ENCODE results near the gene FAM24B.
"Not testable (repeated sequence)": the region's sequence is repeated elsewhere in the genome, so short reads cannot be mapped to it uniquely, and the experiment has no call there.

The FAM24B gene

DNA sequence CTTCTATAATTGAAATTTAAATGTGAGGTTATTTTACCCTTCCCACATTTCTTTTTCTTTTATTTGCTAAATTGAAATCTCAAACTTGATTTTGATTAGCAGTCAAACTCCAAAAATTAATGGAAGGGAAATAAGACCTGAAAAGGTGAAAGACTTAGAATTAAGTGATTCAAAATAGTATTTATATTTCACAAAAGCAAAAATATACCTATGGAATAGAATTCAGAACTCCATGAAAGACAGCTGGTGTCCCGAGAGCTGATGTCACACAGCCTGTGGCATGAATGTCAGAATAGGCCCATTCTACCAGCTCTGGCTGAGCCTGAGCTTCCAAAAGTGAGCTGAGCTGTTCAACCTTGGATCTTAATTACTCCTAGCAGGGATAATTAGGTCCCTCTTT, 30.9 kb upstream of the FAM24B start, which contains the start of gene FAM24A:
Gene FAM24A, plus strand, starts transcription at position 301 of the 400 bp plus-strand sequence. CDS start 1,025 bp downstream, outside the sequence.
- Histone ChIP-seq H3K27me3 (ENCODE audit: control insufficient read depth, low read length) (peaks cover 3% of the 10 kb centered on the region; the same call in 1 of the 2 replicates), H3K9me3 (ENCODE audit: control insufficient read depth, insufficient read depth, low read length) (no peaks in the 10 kb centered on the region), H3K4me3 (ENCODE audit: low read length) (no peak within 1 kb of the TSS), H3F3A (ENCODE audit: control insufficient read depth, insufficient read depth) (no peaks in the 10 kb centered on the region), H3K36me3 (ENCODE audit: control insufficient read depth, low read length) (no peaks in the 10 kb centered on the region), H3K4me1 (ENCODE audit: control insufficient read depth, low read length) (no peaks in the 10 kb centered on the region), H3K9me2 (replicated peaks; ENCODE audit: control insufficient read depth, low read length) (no peaks in the 10 kb centered on the region), H3K79me2 (ENCODE audit: control insufficient read depth, low read length) (no peaks in the 10 kb centered on the region), H4K20me1 (ENCODE audit: control insufficient read depth, insufficient read depth, low read depth, low read length) (no peaks in the 10 kb centered on the region), H3K4me2 (ENCODE audit: low read length) (no peak within 1 kb of the TSS), H3K27ac (ENCODE audit: low read depth, low read length) (no peak within 1 kb of the TSS)
- TF ChIP-seq, protein P1, sequence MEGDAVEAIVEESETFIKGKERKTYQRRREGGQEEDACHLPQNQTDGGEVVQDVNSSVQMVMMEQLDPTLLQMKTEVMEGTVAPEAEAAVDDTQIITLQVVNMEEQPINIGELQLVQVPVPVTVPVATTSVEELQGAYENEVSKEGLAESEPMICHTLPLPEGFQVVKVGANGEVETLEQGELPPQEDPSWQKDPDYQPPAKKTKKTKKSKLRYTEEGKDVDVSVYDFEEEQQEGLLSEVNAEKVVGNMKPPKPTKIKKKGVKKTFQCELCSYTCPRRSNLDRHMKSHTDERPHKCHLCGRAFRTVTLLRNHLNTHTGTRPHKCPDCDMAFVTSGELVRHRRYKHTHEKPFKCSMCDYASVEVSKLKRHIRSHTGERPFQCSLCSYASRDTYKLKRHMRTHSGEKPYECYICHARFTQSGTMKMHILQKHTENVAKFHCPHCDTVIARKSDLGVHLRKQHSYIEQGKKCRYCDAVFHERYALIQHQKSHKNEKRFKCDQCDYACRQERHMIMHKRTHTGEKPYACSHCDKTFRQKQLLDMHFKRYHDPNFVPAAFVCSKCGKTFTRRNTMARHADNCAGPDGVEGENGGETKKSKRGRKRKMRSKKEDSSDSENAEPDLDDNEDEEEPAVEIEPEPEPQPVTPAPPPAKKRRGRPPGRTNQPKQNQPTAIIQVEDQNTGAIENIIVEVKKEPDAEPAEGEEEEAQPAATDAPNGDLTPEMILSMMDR (IDR thresholded peaks at IDR 0.05; ENCODE audit: low read depth, low read length, poor library complexity, severe bottlenecking): no peak
- no peak for TF ChIP-seq EZH2phosphoT487 (IDR thresholded peaks at IDR 0.05; ENCODE audit: borderline replicate concordance, low read length)

DNA sequence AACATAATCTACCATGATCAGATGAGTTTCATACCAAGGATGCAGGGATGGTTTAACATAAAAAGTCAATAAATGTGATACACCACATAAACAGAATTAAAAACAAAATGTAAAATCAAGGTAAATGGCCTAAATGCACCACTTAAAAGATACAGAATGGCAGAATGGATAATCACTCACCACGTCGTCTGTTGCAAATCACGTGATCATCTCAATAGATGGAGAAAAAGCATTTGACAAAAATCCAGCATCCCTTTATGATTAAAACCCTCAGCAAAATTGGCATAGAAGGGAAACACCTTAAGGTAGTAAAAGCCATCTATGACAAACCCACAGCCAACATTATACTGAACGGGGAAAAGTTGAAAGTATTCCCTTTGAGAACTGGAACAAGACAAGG, 24.5 kb upstream of the FAM24B start:
- not testable (repeated sequence) for H3K27me3 ChIP-seq (ENCODE audit: control insufficient read depth, low read length); H3K4me3 ChIP-seq (ENCODE audit: low read length); H3K4me2 ChIP-seq (ENCODE audit: low read length); H4K20me1 ChIP-seq (ENCODE audit: control insufficient read depth, insufficient read depth, low read depth, low read length); H3K27ac ChIP-seq (ENCODE audit: low read depth, low read length); H3K36me3 ChIP-seq (ENCODE audit: control insufficient read depth, low read length); H3K4me1 ChIP-seq (ENCODE audit: control insufficient read depth, low read length); H3K9me2 ChIP-seq (replicated peaks; ENCODE audit: control insufficient read depth, low read length); H3K9me3 ChIP-seq (ENCODE audit: control insufficient read depth, insufficient read depth, low read length); H3K79me2 ChIP-seq (ENCODE audit: control insufficient read depth, low read length); H3F3A ChIP-seq (ENCODE audit: control insufficient read depth, insufficient read depth)

DNA sequence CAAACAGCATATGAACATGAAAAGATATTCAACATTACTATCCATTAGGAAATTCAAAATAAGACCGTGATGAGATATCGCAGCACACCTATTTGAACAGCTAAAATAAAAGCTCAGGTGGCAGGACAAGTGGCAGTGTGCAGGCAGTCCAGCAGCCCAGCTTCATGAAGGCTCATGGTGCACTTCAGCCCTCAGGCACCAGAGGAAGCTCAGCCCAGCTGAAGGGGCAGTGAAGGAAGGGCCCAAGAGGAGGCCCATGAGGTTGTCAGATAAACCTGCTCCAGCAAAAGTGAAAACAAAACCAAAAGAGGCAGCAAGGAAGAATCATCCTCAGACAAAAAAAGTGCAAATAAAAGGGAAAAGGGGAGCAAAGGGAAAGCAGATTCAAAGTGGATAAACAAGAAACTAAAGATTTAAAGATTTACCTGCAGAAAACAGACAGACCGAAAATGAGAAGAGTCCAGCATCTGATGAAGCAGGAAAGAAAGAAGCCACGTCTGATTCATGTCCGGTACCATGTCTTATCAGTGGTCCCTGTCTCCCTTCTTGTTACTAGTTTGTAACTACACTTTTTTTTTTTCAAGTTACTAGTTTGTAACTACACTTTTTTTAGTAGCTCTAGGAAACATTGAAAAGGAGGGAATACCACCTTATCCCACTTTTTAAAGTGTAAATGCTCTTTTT, 15.0 kb upstream of the FAM24B start:
- no peak for TF ChIP-seq EZH2phosphoT487 (IDR thresholded peaks at IDR 0.05; ENCODE audit: borderline replicate concordance, low read length)
- TF ChIP-seq, protein P1 (IDR thresholded peaks at IDR 0.05; ENCODE audit: low read depth, low read length, poor library complexity, severe bottlenecking): no peak
- Histone ChIP-seq H3K4me1 (ENCODE audit: control insufficient read depth, low read length) (no peaks in the 10 kb centered on the region), H3K27me3 (ENCODE audit: control insufficient read depth, low read length) (no peaks in the 10 kb centered on the region), H3F3A (ENCODE audit: control insufficient read depth, insufficient read depth) (no peaks in the 10 kb centered on the region), H3K4me2 (ENCODE audit: low read length) (no peak overlapping the region), H3K79me2 (ENCODE audit: control insufficient read depth, low read length) (no peaks in the 10 kb centered on the region), H3K27ac (ENCODE audit: low read depth, low read length) (no peak overlapping the region), H3K4me3 (ENCODE audit: low read length) (no peak overlapping the region), H3K9me3 (ENCODE audit: control insufficient read depth, insufficient read depth, low read length) (no peaks in the 10 kb centered on the region), H3K36me3 (ENCODE audit: control insufficient read depth, low read length) (no peaks in the 10 kb centered on the region), H4K20me1 (ENCODE audit: control insufficient read depth, insufficient read depth, low read depth, low read length) (no peaks in the 10 kb centered on the region), H3K9me2 (replicated peaks; ENCODE audit: control insufficient read depth, low read length) (no peaks in the 10 kb centered on the region)

DNA sequence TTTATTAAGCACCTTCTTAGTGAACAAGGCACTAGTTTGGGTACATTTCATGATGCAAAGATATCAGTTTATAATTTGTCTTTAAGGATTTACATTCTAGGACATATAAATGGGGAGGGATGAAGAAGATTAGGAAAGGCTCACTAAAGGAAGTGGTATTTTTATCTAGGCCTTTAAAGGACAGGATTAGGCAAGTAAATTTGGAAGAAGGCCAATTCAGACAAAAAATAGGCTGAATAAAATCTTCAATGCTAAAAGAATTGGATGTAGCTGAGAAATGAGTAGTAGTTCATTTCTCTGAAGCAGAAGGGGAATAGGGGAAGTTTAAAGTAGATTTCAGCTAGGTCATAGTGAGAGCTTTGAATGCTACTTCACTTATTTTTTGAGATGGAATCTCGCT, 4.8 kb upstream of the FAM24B start:
- H3K9me2 ChIP-seq (replicated peaks; ENCODE audit: control insufficient read depth, low read length): no peaks in the 10 kb centered on the region
- H3K36me3 ChIP-seq (ENCODE audit: control insufficient read depth, low read length): peaks cover 7% of the 10 kb centered on the region; the same call in 1 of the 2 replicates
- peaks cover 6% of the 10 kb centered on the region for H3K79me2 ChIP-seq (ENCODE audit: control insufficient read depth, low read length)
- TF ChIP-seq EZH2phosphoT487 (IDR thresholded peaks at IDR 0.05; ENCODE audit: borderline replicate concordance, low read length): no peak
- TF ChIP-seq, protein P1 (IDR thresholded peaks at IDR 0.05; ENCODE audit: low read depth, low read length, poor library complexity, severe bottlenecking): no peak
- H3K4me1 ChIP-seq (ENCODE audit: control insufficient read depth, low read length): peaks cover 11% of the 10 kb centered on the region
- no peak overlapping the region for H3K4me3 ChIP-seq (ENCODE audit: low read length)
- no peaks in the 10 kb centered on the region for H3K9me3 ChIP-seq (ENCODE audit: control insufficient read depth, insufficient read depth, low read length)
- H3F3A ChIP-seq (ENCODE audit: control insufficient read depth, insufficient read depth): no peaks in the 10 kb centered on the region
- H3K27ac ChIP-seq (ENCODE audit: low read depth, low read length): no peak overlapping the region
- H3K27me3 ChIP-seq (ENCODE audit: control insufficient read depth, low read length): no peaks in the 10 kb centered on the region
- H3K4me2 ChIP-seq (ENCODE audit: low read length): no peak overlapping the region
- no peaks in the 10 kb centered on the region for H4K20me1 ChIP-seq (ENCODE audit: control insufficient read depth, insufficient read depth, low read depth, low read length)

Data from DOHH2 (cell line).